ENCODE data around the gene PTPRB. TPM values are rescaled to one million over a fixed set of nuclear protein-coding genes. Genes with fewer than 3 reads are reported as not detected.

PTPRB gene
- total RNA-seq, 6 experiments from 2014 or later: 12.7 to 35.9 (median 16.9) TPM

- DNase-seq (no peak), ATAC-seq (no peak)
- TF ChIP-seq POLR2A (IDR thresholded peaks at IDR 0.05) (no peak), CTCF (IDR thresholded peaks at IDR 0.05) (no peak)
Measured at GRCh38 chr12:70487440-70487839, 149.8 kb downstream of the PTPRB start.

GRCh38 chr12:70486588-70486987 lies 150.6 kb downstream of the PTPRB start:
- 29% methylated on average over 2 of the region's 2 CpGs for WGBS (ENCODE audit: insufficient coverage, low coverage, low lambda C conversion rate, missing lambda C conversion rate)

More at GRCh38 chr12:70487440-70487839, 149.8 kb downstream of the PTPRB start:
- H3K27ac ChIP-seq: no peak overlapping the region
- H3K9me3 ChIP-seq: no peaks in the 10 kb centered on the region
- no peak overlapping the region for H3K4me3 ChIP-seq
- 73% methylated on average over 2 of the region's 2 CpGs for WGBS (ENCODE audit: insufficient coverage, low coverage, low lambda C conversion rate, missing lambda C conversion rate)
- H3K36me3 ChIP-seq: no peaks in the 10 kb centered on the region
- intact Hi-C loops (cut with DNase I): no loop called here
- H3K4me1 ChIP-seq: no peaks in the 10 kb centered on the region
- no peaks in the 10 kb centered on the region for H3K27me3 ChIP-seq

GRCh38 chr12:70485704-70486103 lies 151.5 kb downstream of the PTPRB start:
- Histone ChIP-seq H3K36me3 (no peaks in the 10 kb centered on the region), H3K4me1 (no peaks in the 10 kb centered on the region), H3K27ac (no peak overlapping the region), H3K9me3 (no peaks in the 10 kb centered on the region), H3K4me3 (no peak overlapping the region), H3K27me3 (no peaks in the 10 kb centered on the region)
- DNase-seq (no peak), ATAC-seq (no peak)
- no peak for TF ChIP-seq POLR2A (IDR thresholded peaks at IDR 0.05)
- no peak for TF ChIP-seq CTCF (IDR thresholded peaks at IDR 0.05)
- WGBS (ENCODE audit: insufficient coverage, low coverage, low lambda C conversion rate, missing lambda C conversion rate): 54% methylated on average over 3 of the region's 3 CpGs
- intact Hi-C loops (cut with DNase I): no loop called here

More at GRCh38 chr12:70486588-70486987, 150.6 kb downstream of the PTPRB start:
- H3K27ac ChIP-seq: no peak overlapping the region
- H3K4me3 ChIP-seq: no peak overlapping the region
- intact Hi-C loops (cut with DNase I): no loop called here
- TF ChIP-seq CTCF (IDR thresholded peaks at IDR 0.05) (no peak), POLR2A (IDR thresholded peaks at IDR 0.05) (no peak)
- H3K9me3 ChIP-seq: no peaks in the 10 kb centered on the region
- DNase-seq (no peak), ATAC-seq (no peak)
- no peaks in the 10 kb centered on the region for H3K4me1 ChIP-seq
- no peaks in the 10 kb centered on the region for H3K27me3 ChIP-seq
- no peaks in the 10 kb centered on the region for H3K36me3 ChIP-seq

GRCh38 chr12:70484464-70484863 lies 152.8 kb downstream of the PTPRB start:
- H3K27ac ChIP-seq: no peak overlapping the region
- intact Hi-C loops (cut with DNase I): no loop called here
- H3K4me1 ChIP-seq: no peaks in the 10 kb centered on the region
- no peak for TF ChIP-seq POLR2A (IDR thresholded peaks at IDR 0.05)
- H3K9me3 ChIP-seq: no peaks in the 10 kb centered on the region
- no peaks in the 10 kb centered on the region for H3K36me3 ChIP-seq
- 56% methylated on average over 1 of the region's 1 CpG for whole genome bisulfite sequencing (ENCODE audit: insufficient coverage, low coverage, low lambda C conversion rate, missing lambda C conversion rate)
- no peak overlapping the region for H3K4me3 ChIP-seq
- no peaks in the 10 kb centered on the region for H3K27me3 ChIP-seq
- no peak for DNase-seq
- no peak for ATAC-seq

- Histone ChIP-seq H3K27ac (no peak overlapping the region), H3K4me3 (no peak overlapping the region), H3K4me1 (no peaks in the 10 kb centered on the region), H3K36me3 (no peaks in the 10 kb centered on the region), H3K9me3 (no peaks in the 10 kb centered on the region), H3K27me3 (no peaks in the 10 kb centered on the region)
- no peak for TF ChIP-seq POLR2A (IDR thresholded peaks at IDR 0.05)
- TF ChIP-seq CTCF (IDR thresholded peaks at IDR 0.05): no peak
- intact Hi-C loops (cut with DNase I): no loop called here
- 50% methylated on average over 1 of the region's 1 CpG for WGBS (ENCODE audit: insufficient coverage, low coverage, low lambda C conversion rate, missing lambda C conversion rate)
- DNase-seq (no peak), ATAC-seq (no peak)
Measured at GRCh38 chr12:70482764-70483163, 154.5 kb downstream of the PTPRB start.
